ENCODE data around the gene PTP4A1.
"Not testable (repeated sequence)": the region's sequence is repeated elsewhere in the genome, so short reads cannot be mapped to it uniquely, and the experiment has no call there.

DNA sequence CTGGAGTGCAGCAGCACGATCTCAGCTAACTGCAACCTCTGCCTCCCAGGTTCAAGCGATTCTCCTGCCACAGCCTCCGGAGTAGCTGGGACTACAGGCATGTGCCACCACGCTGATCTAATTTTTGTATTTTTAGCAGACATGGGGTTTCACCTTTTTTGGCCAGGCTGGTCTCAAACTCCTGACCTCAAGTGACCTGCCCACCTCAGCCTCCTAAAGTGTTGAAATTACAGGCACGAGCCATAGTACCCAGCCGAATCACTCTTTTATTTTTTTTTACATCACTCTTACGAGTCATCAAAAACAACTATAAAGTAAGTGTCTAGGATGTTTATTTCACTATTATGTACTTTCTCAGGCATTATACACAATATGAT lies 49.4 kb upstream of the PTP4A1 start:
- TF ChIP-seq, protein P1, sequence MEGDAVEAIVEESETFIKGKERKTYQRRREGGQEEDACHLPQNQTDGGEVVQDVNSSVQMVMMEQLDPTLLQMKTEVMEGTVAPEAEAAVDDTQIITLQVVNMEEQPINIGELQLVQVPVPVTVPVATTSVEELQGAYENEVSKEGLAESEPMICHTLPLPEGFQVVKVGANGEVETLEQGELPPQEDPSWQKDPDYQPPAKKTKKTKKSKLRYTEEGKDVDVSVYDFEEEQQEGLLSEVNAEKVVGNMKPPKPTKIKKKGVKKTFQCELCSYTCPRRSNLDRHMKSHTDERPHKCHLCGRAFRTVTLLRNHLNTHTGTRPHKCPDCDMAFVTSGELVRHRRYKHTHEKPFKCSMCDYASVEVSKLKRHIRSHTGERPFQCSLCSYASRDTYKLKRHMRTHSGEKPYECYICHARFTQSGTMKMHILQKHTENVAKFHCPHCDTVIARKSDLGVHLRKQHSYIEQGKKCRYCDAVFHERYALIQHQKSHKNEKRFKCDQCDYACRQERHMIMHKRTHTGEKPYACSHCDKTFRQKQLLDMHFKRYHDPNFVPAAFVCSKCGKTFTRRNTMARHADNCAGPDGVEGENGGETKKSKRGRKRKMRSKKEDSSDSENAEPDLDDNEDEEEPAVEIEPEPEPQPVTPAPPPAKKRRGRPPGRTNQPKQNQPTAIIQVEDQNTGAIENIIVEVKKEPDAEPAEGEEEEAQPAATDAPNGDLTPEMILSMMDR (conservative IDR thresholded peaks at IDR 0.05 in 1 of 2, IDR thresholded peaks at IDR 0.05 in 1 of 2; ENCODE audit: low read depth in 1 of 2, low read length in 2 of 2), result not testable (repeated sequence)
- not testable (repeated sequence) for TF ChIP-seq EZH2 (IDR thresholded peaks at IDR 0.05; ENCODE audit: low read length, missing control alignments)
